ENCODE data around the gene GRIK1.

The GRIK1 gene

GRCh38 chr21:29712818-29713217, 227.0 kb downstream of the GRIK1 start:
- Histone ChIP-seq H3K14ac (ENCODE audit: low read length) (no peak overlapping the region), H3K9me3 (ENCODE audit: insufficient read depth, low read depth, low read length) (peaks cover 4% of the 10 kb centered on the region), H2AK5ac (ENCODE audit: low read length) (no peak overlapping the region), H3K9ac (ENCODE audit: low read length) (no peak overlapping the region), H3K4me1 (ENCODE audit: control insufficient read depth in 1 of 2, insufficient read depth in 2 of 2, low read length in 2 of 2) (no peaks in the 10 kb centered on the region), H3K23ac (ENCODE audit: low read length) (no peak overlapping the region), H2BK12ac (ENCODE audit: low read length) (no peak overlapping the region), H3K4me2 (ENCODE audit: low read length) (no peak overlapping the region), H2BK5ac (ENCODE audit: low read depth, low read length, poor library complexity) (no peak overlapping the region), H4K8ac (ENCODE audit: low read depth, low read length) (no peak overlapping the region), H3K18ac (ENCODE audit: low read length) (no peak overlapping the region), H4K12ac (ENCODE audit: low read depth, low read length) (no peak overlapping the region), H3K27me3 (ENCODE audit: insufficient read depth, low read length) (no peaks in the 10 kb centered on the region), H3K4ac (ENCODE audit: low read depth, low read length) (no peak overlapping the region), H3K36me3 (ENCODE audit: control insufficient read depth in 1 of 2, insufficient read depth in 2 of 2, low read length in 2 of 2) (no peaks in the 10 kb centered on the region), H3K79me2 (ENCODE audit: control insufficient read depth, insufficient read depth, low read length, poor library complexity) (no peaks in the 10 kb centered on the region), H3K79me1 (ENCODE audit: low read length) (no peaks in the 10 kb centered on the region), H2AFZ (ENCODE audit: insufficient read depth, low read length, poor library complexity) (no peak overlapping the region), H3K4me3 (ENCODE audit: low read depth, low read length) (no peak overlapping the region), H2BK120ac (ENCODE audit: insufficient read depth, low read length, poor library complexity) (no peak overlapping the region), H3K27ac (ENCODE audit: low read depth, low read length) (no peak overlapping the region), H4K91ac (ENCODE audit: low read depth, low read length) (no peak overlapping the region)
- no CpG with 5 or more reads among the region's 2 CpGs for WGBS (ENCODE audit: extremely low coverage, insufficient coverage, insufficient read length)
- DNase-seq: no peak

DNA sequence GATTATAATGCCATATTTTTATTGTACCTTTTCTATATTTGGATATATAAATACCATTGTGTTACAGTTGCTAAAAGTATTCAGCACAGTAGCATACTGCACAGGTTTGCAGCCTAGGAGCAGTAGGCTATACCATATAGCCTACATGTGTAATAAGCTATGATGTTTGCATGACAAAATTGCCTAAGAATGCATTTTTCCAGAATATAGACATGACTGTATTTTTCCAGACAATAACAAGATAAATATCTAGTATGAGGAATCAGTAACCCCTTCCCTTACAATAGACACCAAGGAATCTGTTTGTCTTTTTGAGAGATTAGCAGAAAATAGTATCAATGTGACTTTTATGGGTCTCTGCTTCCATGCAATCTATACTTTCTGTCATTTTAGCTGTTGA, 228.6 kb downstream of the GRIK1 start:
- Histone ChIP-seq H3K36me3 (ENCODE audit: control insufficient read depth in 1 of 2, insufficient read depth in 2 of 2, low read length in 2 of 2) (no peaks in the 10 kb centered on the region), H3K4me3 (ENCODE audit: low read depth, low read length) (no peak overlapping the region), H3K18ac (ENCODE audit: low read length) (no peak overlapping the region), H3K4me2 (ENCODE audit: low read length) (no peak overlapping the region), H2BK120ac (ENCODE audit: insufficient read depth, low read length, poor library complexity) (no peak overlapping the region), H4K12ac (ENCODE audit: low read depth, low read length) (no peak overlapping the region), H4K91ac (ENCODE audit: low read depth, low read length) (no peak overlapping the region), H3K27me3 (ENCODE audit: insufficient read depth, low read length) (no peaks in the 10 kb centered on the region), H3K9ac (ENCODE audit: low read length) (no peak overlapping the region), H3K79me2 (ENCODE audit: control insufficient read depth, insufficient read depth, low read length, poor library complexity) (no peaks in the 10 kb centered on the region), H3K9me3 (ENCODE audit: insufficient read depth, low read depth, low read length) (no peaks in the 10 kb centered on the region), H3K27ac (ENCODE audit: low read depth, low read length) (no peak overlapping the region), H4K8ac (ENCODE audit: low read depth, low read length) (no peak overlapping the region), H3K4ac (ENCODE audit: low read depth, low read length) (no peak overlapping the region), H3K4me1 (ENCODE audit: control insufficient read depth in 1 of 2, insufficient read depth in 2 of 2, low read length in 2 of 2) (no peaks in the 10 kb centered on the region), H2AK5ac (ENCODE audit: low read length) (no peak overlapping the region), H3K79me1 (ENCODE audit: low read length) (no peaks in the 10 kb centered on the region), H2BK5ac (ENCODE audit: low read depth, low read length, poor library complexity) (no peak overlapping the region), H2AFZ (ENCODE audit: insufficient read depth, low read length, poor library complexity) (no peak overlapping the region), H2BK12ac (ENCODE audit: low read length) (no peak overlapping the region), H3K23ac (ENCODE audit: low read length) (no peak overlapping the region), H3K14ac (ENCODE audit: low read length) (no peak overlapping the region)
- DNase-seq: peak in 1 of 2 donors; percentile 43

DNA sequence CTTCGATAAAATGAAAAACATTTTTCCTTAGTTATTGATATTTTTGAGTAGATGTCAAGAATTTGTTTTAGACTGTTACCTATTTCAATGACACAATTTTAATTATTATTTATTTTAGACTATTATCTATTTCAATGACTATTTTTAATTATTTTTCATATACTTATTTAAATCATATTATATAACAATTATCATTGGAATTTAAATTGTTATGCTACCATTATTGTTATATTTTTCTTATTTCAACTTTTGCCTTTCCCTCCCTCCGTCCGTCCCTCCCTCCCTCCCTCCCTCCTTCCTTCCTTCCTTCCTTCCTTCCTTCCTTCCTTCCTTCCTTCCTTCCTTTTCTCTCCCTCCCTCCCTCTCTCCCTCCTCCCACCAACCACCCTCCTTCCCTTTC, 229.3 kb downstream of the GRIK1 start:
- H3K4ac ChIP-seq (ENCODE audit: low read depth, low read length): no peak overlapping the region
- no peak overlapping the region for H3K4me2 ChIP-seq (ENCODE audit: low read length)
- H3K4me3 ChIP-seq (ENCODE audit: low read depth, low read length): no peak overlapping the region
- no peaks in the 10 kb centered on the region for H3K27me3 ChIP-seq (ENCODE audit: insufficient read depth, low read length)
- no peaks in the 10 kb centered on the region for H3K4me1 ChIP-seq (ENCODE audit: control insufficient read depth in 1 of 2, insufficient read depth in 2 of 2, low read length in 2 of 2)
- H3K27ac ChIP-seq (ENCODE audit: low read depth, low read length): no peak overlapping the region
- no peak overlapping the region for H4K91ac ChIP-seq (ENCODE audit: low read depth, low read length)
- H2AFZ ChIP-seq (ENCODE audit: insufficient read depth, low read length, poor library complexity): no peak overlapping the region
- H3K18ac ChIP-seq (ENCODE audit: low read length): no peak overlapping the region
- DNase-seq: no peak
- H3K36me3 ChIP-seq (ENCODE audit: control insufficient read depth in 1 of 2, insufficient read depth in 2 of 2, low read length in 2 of 2): no peaks in the 10 kb centered on the region
- H3K9ac ChIP-seq (ENCODE audit: low read length): no peak overlapping the region
- no peak overlapping the region for H2AK5ac ChIP-seq (ENCODE audit: low read length)
- H2BK120ac ChIP-seq (ENCODE audit: insufficient read depth, low read length, poor library complexity): no peak overlapping the region
- H3K23ac ChIP-seq (ENCODE audit: low read length): no peak overlapping the region
- no peak overlapping the region for H4K8ac ChIP-seq (ENCODE audit: low read depth, low read length)
- no peak overlapping the region for H2BK12ac ChIP-seq (ENCODE audit: low read length)
- no peaks in the 10 kb centered on the region for H3K9me3 ChIP-seq (ENCODE audit: insufficient read depth, low read depth, low read length)
- no CpG with 5 or more reads among the region's 3 CpGs for WGBS (ENCODE audit: extremely low coverage, insufficient coverage, insufficient read length)
- no peak overlapping the region for H2BK5ac ChIP-seq (ENCODE audit: low read depth, low read length, poor library complexity)
- no peak overlapping the region for H3K14ac ChIP-seq (ENCODE audit: low read length)
- H3K79me2 ChIP-seq (ENCODE audit: control insufficient read depth, insufficient read depth, low read length, poor library complexity): no peaks in the 10 kb centered on the region
- no peak overlapping the region for H4K12ac ChIP-seq (ENCODE audit: low read depth, low read length)
- H3K79me1 ChIP-seq (ENCODE audit: low read length): no peaks in the 10 kb centered on the region

- no peaks in the 10 kb centered on the region for H3K27me3 ChIP-seq (ENCODE audit: insufficient read depth, low read length)
- no CpG with 5 or more reads among the region's 4 CpGs for WGBS (ENCODE audit: extremely low coverage, insufficient coverage, insufficient read length)
- no peak for DNase-seq
Measured at GRCh38 chr21:29708401-29708800, 231.4 kb downstream of the GRIK1 start.

More at GRCh38 chr21:29708401-29708800, 231.4 kb downstream of the GRIK1 start:
- no peak overlapping the region for H2BK5ac ChIP-seq (ENCODE audit: low read depth, low read length, poor library complexity)
- H4K12ac ChIP-seq (ENCODE audit: low read depth, low read length): no peak overlapping the region
- no peak overlapping the region for H3K4me2 ChIP-seq (ENCODE audit: low read length)
- no peaks in the 10 kb centered on the region for H3K79me1 ChIP-seq (ENCODE audit: low read length)
- H3K27ac ChIP-seq (ENCODE audit: low read depth, low read length): no peak overlapping the region
- H3K36me3 ChIP-seq (ENCODE audit: control insufficient read depth in 1 of 2, insufficient read depth in 2 of 2, low read length in 2 of 2): no peaks in the 10 kb centered on the region
- H4K8ac ChIP-seq (ENCODE audit: low read depth, low read length): no peak overlapping the region
- H3K4me1 ChIP-seq (ENCODE audit: control insufficient read depth in 1 of 2, insufficient read depth in 2 of 2, low read length in 2 of 2): no peaks in the 10 kb centered on the region
- no peak overlapping the region for H2BK12ac ChIP-seq (ENCODE audit: low read length)
- H3K18ac ChIP-seq (ENCODE audit: low read length): no peak overlapping the region
- H2AFZ ChIP-seq (ENCODE audit: insufficient read depth, low read length, poor library complexity): no peak overlapping the region
- no peaks in the 10 kb centered on the region for H3K9me3 ChIP-seq (ENCODE audit: insufficient read depth, low read depth, low read length)
- H3K4me3 ChIP-seq (ENCODE audit: low read depth, low read length): no peak overlapping the region
- no peaks in the 10 kb centered on the region for H3K79me2 ChIP-seq (ENCODE audit: control insufficient read depth, insufficient read depth, low read length, poor library complexity)
- no peak overlapping the region for H3K14ac ChIP-seq (ENCODE audit: low read length)
- no peak overlapping the region for H2BK120ac ChIP-seq (ENCODE audit: insufficient read depth, low read length, poor library complexity)
- no peak overlapping the region for H2AK5ac ChIP-seq (ENCODE audit: low read length)
- no peak overlapping the region for H3K9ac ChIP-seq (ENCODE audit: low read length)
- H3K23ac ChIP-seq (ENCODE audit: low read length): no peak overlapping the region
- no peak overlapping the region for H4K91ac ChIP-seq (ENCODE audit: low read depth, low read length)
- no peak overlapping the region for H3K4ac ChIP-seq (ENCODE audit: low read depth, low read length)

Data from trophoblast cell (in vitro differentiated cells and primary cell).